ENCODE data around the gene RIPK4.
"Not testable (repeated sequence)": the region's sequence is repeated elsewhere in the genome, so short reads cannot be mapped to it uniquely, and the experiment has no call there.

The RIPK4 gene

GRCh38 chr21:41737651-41738324 is 29.1 kb downstream of the RIPK4 start:
- no peak for DNase-seq (ENCODE audit: low spot score)

GRCh38 chr21:41736423-41736822 is 30.4 kb downstream of the RIPK4 start:
- no peak for DNase-seq (ENCODE audit: low spot score)

- DNase-seq (ENCODE audit: low spot score), result no peak
Observed at GRCh38 chr21:41733951-41734689, 32.7 kb downstream of the RIPK4 start.

DNA sequence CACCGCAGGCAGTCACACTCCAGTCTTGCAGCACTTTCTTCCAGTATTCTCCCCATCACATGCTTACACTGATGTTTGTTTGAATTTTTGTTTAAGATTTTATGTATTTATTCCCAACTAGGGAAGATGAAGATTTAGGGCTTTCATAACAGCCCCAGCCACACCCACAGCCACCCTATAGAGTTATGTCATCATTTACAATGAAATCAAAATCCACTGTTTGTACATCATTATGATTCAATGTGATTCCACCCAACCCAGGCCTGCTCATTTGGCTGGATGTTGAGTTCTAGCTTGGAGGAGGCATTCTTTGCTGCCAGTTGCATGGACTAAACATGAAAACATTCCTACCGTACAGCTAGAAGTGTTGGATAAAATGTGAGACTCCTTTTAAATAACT is 35.8 kb downstream of the RIPK4 start:
- no peak for DNase-seq (ENCODE audit: low spot score)

DNA sequence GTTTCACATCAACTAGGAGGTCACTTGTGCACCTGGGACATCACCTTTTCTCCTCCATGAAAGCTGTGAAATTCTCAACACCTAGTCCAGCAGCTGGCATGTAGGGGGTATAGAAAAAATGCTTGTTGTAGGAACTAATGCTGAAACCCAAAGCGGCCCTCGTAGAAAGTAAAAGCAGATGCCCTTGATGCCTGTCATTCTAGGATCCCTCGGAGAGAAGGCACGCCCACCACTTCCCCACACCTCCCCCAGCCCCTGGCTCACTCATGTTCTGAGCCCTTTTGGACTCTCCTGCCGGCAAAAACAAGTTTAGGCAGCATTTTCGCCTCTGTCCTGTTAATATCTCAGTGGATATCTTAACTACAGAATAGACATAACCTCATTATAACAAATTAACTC is 36.5 kb downstream of the RIPK4 start:
- no peak for DNase-seq (ENCODE audit: low spot score)

DNA sequence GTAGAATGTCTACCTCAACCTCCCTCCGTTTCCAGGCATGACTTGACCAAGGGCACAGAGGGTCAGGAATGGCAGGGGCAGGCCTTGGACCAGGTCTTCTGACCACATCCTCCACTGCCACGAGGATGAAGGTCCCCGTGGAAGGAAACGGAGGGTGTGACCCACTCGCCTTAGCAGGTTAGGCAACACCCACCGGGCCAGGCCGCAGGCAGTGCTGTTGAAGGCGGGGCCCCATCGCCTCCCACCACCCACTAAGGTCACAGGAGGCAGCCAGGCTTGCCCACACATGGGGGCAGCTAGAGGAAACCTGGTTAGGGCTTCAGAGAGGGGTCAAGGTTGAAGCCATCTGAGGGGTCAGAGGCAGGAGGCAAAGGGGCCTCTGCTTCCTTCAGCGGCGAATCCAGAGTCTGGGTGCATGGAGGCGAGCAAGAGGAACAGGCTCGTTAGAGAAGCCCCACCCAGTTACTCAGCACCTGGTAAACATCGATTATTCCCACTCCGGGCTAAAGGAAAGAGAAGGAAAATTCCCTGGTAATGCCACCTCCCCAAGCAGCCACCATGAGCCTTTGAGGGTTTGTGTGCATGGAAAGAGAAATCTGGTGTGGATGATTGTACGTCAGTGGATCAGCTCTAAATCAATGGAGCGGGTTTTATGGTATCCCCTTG is 37.0 kb downstream of the RIPK4 start:
- no peak for DNase-seq (ENCODE audit: low spot score)

GRCh38 chr21:41727784-41728763 is 38.8 kb downstream of the RIPK4 start:
- no peak for DNase-seq (ENCODE audit: low spot score)

DNA sequence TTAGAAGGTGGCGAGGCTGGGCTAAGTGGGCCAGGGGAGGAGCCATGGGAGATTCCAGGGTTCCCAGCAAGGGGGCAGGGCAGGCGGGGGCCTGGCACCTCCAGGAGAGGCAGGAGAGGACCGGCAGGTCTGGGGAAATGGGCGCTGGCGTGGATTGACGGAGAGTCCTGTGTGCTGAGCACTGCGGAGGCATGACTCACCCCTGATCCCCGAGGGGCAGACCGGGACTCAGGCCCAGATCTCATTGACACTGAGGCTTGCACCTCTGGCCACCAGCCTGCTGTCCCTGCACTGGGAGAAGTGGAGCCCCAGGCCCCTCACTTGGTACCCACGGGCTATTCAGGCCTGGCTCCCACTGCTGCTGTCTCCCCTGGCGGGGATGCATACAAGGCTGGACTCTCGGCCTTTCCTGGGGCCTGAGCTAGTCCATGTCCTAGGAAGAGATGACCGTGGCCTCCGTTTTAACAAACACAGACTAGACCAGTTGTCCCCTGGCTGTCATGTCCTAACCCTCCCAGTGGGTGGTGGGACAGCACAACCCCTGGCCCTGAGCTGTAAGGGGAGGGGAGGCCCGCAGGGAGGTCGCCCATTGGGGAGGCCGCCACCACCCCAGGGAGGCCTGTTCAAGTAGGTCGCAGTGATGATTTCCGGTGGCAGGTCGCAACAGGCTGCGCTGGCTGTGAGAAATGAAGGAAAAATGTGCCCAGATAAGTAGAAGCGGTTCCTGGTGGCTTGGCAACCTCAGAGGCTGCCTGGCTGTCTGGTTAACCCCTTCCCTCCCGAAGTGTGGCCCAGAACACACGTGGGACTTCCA is 39.7 kb downstream of the RIPK4 start:
- DNase-seq (ENCODE audit: low spot score), result no peak

DNA sequence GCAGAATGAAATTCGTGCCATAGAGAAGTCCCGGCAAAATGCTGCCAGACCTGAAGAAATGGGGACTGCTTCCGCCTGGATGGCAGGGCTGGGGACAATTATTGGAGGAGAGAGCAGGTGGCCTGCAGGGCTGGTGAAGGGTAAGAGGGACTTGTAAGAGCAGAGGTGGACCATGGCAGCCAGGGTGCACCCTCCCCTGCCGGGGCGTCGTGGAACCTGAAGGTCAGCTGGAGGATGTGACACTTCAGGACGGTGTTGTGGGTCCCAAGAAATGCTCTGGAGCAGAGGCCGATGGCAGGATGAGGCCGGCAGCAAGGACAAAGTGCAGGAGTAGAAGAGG is 40.3 kb downstream of the RIPK4 start:
- no peak for DNase-seq (ENCODE audit: low spot score)

DNA sequence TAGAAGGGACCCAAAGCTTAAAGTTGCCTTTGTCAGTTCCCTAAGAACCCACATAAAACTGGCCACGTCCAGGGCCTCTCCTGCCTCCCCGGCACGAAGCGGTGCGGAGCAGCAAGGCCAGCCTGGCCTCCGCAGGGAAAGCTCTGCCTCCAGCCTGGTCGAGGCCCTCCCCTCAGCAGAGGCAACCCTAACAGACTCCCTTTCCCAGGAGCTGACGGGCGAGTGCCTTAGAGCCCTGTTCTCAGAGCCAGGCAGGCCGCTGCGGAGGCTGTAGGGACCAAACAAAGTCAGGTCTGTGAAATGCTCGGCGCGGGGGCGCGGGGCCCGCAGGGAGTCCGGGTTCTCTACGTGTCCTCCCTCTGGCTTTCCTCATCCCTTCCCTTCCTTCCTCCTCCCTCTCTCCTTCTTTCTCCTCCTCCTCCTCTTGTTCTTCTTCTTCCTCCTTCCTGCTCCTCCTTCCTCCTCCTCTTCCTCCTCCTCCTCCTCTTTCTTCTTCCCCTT is 40.7 kb downstream of the RIPK4 start:
- no peak for DNase-seq (ENCODE audit: low spot score)

GRCh38 chr21:41725421-41726031 is 41.3 kb downstream of the RIPK4 start:
- DNase-seq (ENCODE audit: low spot score), result no peak

- not testable (repeated sequence) for DNase-seq (ENCODE audit: low spot score)
Observed at GRCh38 chr21:41723835-41724234, 43.0 kb downstream of the RIPK4 start.

DNA sequence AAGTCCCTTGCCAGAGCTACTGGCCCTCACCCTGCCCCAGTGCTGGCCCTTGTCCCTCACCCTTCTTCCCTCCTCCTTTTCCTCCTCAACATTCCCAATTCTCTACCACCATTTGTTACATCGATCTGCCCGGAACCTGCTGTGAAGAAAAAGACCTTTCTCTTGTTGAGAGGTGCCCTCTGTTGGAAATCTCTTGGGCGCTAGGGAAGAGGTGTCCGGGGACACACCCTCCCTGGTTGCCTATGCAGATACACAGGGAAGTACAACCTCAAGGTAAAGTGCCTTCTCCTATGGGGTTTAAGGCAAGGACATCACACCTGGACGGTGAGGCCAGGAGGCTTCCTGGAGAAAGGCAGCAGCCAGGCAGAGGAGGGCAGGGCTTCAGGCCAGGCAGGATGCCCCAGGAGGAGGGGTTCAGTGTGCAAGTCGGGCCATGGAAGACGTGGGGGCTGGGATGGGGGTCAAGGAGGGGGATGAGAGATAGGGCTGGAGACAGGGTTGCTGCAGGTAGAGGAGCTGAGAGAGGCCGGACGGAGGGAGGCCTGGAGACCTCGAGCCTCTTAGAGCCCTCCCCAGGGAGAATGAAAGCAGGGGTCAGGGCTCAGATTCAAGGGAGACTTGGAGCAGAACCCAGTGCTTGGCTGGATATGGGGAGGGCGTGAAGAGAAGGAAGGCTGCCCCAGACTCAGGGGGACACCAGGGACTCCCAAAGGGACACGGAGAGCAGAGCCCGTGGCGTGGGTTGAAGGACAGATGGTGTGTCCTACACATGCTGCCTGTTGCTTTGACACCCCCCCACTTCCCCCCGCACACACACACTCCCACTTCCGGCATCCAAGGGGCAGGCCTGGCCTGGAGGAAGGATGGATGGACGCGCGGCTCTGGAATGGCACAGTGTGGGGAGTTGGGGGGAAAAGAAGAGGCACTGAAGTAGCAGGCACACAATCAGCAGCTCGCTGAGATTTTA is 44.5 kb downstream of the RIPK4 start:
- DNase-seq (ENCODE audit: low spot score), result no peak

- DNase-seq (ENCODE audit: low spot score), result no peak
Observed at GRCh38 chr21:41720250-41720649, 46.6 kb downstream of the RIPK4 start.

DNA sequence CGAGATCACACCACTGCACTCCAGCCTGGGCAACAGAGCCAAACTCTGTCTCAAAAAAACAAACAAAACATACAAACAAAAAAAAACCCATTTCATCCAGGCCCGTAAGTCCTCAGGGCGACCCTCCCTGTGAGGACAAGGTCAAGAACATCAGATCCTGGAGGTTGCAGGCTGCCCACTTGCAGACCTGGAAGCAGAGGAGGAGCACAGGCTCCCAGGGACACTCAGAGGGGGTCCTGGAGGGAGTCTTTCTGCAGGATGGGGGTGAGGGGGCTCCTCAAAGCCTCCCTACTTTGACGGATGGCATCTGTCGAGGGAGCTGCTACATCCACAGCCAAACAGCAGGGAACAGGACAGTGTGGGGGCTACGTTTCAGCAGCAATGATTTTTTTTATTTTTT is 47.2 kb downstream of the RIPK4 start:
- no peak for DNase-seq (ENCODE audit: low spot score)

- DNase-seq (ENCODE audit: low spot score), result no peak
Observed at GRCh38 chr21:41717573-41718330, 49.1 kb downstream of the RIPK4 start.

DNA sequence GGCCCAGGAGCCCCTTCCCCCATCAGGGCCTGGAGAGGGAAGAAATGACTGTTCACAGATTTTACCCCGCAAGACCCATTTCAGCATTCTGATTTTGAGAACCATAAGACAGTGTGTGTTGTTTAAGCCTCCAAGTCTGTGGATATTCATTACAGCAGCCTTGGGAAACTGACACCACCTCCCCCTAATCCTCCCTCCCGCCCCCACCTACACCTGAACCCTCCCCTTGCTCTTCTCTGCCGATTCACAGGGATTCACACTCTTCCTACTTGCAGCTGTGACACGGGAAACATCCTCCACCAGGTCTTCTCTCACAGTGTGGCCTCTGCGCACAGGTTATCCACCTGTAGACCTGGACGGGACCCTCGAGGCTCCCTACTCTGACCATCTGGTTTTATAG is 50.1 kb downstream of the RIPK4 start:
- no peak for DNase-seq (ENCODE audit: low spot score)

- DNase-seq (ENCODE audit: low spot score), result no peak
Observed at GRCh38 chr21:41715649-41716281, 51.1 kb downstream of the RIPK4 start.

All from cerebellar cortex (tissue), 1 donor.